H9 (cell line): ENCODE measurements around the gene TLR6. TPM values are rescaled to one million over a fixed set of nuclear protein-coding genes. Genes with fewer than 3 reads are reported as not detected.

ENCODE experiments used
- DNase-seq: peaks from one replicate; pipeline ENCODE4 v3.0.0-alpha.2; 2017
- H2AFZ ChIP-seq: one replicate; pipeline ENCODE4 v1.6.1; 2013; ENCODE audit warnings: mild to moderate bottlenecking, low read length, control low read depth, moderate library complexity
- H2AK5ac ChIP-seq: 2 replicates; pipeline ENCODE4 v1.6.1; 2013; ENCODE audit warnings: low read length, control low read depth, mixed read lengths; ENCODE audit not compliant: insufficient read length
- H2BK120ac ChIP-seq: one replicate; pipeline ENCODE4 v1.6.1; 2013; ENCODE audit warnings: low read depth, mild to moderate bottlenecking, low read length, control low read depth, inconsistent platforms; ENCODE audit not compliant: poor library complexity, severe bottlenecking
- H2BK12ac ChIP-seq: 2 replicates; pipeline ENCODE4 v1.6.1; 2013; ENCODE audit warnings: low read length, control low read depth, mixed read lengths, low read depth; ENCODE audit not compliant: insufficient read length
- H2BK15ac ChIP-seq: 2 replicates; pipeline ENCODE4 v1.6.1; 2013; ENCODE audit warnings: low read depth, low read length, control low read depth
- H2BK20ac ChIP-seq: one replicate; pipeline ENCODE4 v1.6.1; 2013; ENCODE audit warnings: low read depth, mild to moderate bottlenecking, low read length, control low read depth, inconsistent platforms; ENCODE audit not compliant: poor library complexity, severe bottlenecking
- H2BK5ac ChIP-seq: 2 replicates; pipeline ENCODE4 v1.6.1; 2013; ENCODE audit warnings: low read length, control low read depth, mixed read lengths; ENCODE audit not compliant: insufficient read length
- H3K14ac ChIP-seq: 2 replicates; pipeline ENCODE4 v1.6.1; 2013; ENCODE audit warnings: low read length, control low read depth; ENCODE audit not compliant: insufficient read depth
- H3K18ac ChIP-seq: 2 replicates; pipeline ENCODE4 v1.6.1; 2013; ENCODE audit warnings: low read depth, mild to moderate bottlenecking, mixed read lengths, low read length, control low read depth; ENCODE audit not compliant: insufficient read length
- H3K23ac ChIP-seq: 2 replicates; pipeline ENCODE4 v1.6.1; 2013; ENCODE audit warnings: low read length, control low read depth, mixed read lengths, low read depth; ENCODE audit not compliant: insufficient read length
- H3K23me2 ChIP-seq: 2 replicates; pipeline ENCODE4 v1.6.1; 2013; ENCODE audit warnings: low read depth, mild to moderate bottlenecking, mixed read lengths, low read length, control low read depth; ENCODE audit not compliant: insufficient read length, poor library complexity, severe bottlenecking
- H3K27ac ChIP-seq: 2 replicates; pipeline ENCODE4 v1.5.1; 2013; ENCODE audit warnings: low read length, control low read depth, mixed read lengths, low read depth; ENCODE audit not compliant: insufficient read length
- H3K27me3 ChIP-seq: 2 replicates; pipeline ENCODE4 v1.6.1; 2013; ENCODE audit warnings: low read length, control low read depth, inconsistent platforms; ENCODE audit not compliant: insufficient read depth
- H3K4ac ChIP-seq: 2 replicates; pipeline ENCODE4 v1.6.1; 2013; ENCODE audit warnings: low read depth, mild to moderate bottlenecking, control low read depth, inconsistent platforms, low read length, moderate library complexity
- H3K4me1 ChIP-seq: 2 replicates; pipeline ENCODE4 v1.6.1; 2013; ENCODE audit warnings: low read length, control low read depth, inconsistent platforms; ENCODE audit not compliant: insufficient read depth
- H3K4me2 ChIP-seq: 2 replicates; pipeline ENCODE4 v1.6.1; 2013; ENCODE audit warnings: low read length, control low read depth, mixed read lengths; ENCODE audit not compliant: insufficient read length, insufficient read depth
- H3K56ac ChIP-seq: 2 replicates; pipeline ENCODE4 v1.6.1; 2013; ENCODE audit warnings: low read depth, mild to moderate bottlenecking, mixed read lengths, low read length, control low read depth; ENCODE audit not compliant: insufficient read length
- H3K79me1 ChIP-seq: 2 replicates; pipeline ENCODE4 v1.6.1; 2013; ENCODE audit warnings: low read depth, mild to moderate bottlenecking, moderate library complexity, low read length, control low read depth, inconsistent platforms; ENCODE audit not compliant: insufficient read depth, poor library complexity, severe bottlenecking
- H3K79me2 ChIP-seq: 2 replicates; pipeline ENCODE4 v1.6.1; 2013; ENCODE audit warnings: low read length, control low read depth, inconsistent platforms; ENCODE audit not compliant: insufficient read depth
- H3K9ac ChIP-seq: 2 replicates; pipeline ENCODE4 v1.6.1; 2013; ENCODE audit warnings: low read length, control low read depth, mixed read lengths; ENCODE audit not compliant: insufficient read length; ENCODE audit errors: extremely low read depth
- H3K9me3 ChIP-seq: one replicate; pipeline ENCODE4 v1.6.1; 2013; ENCODE audit warnings: low read depth, low read length, inconsistent platforms; ENCODE audit not compliant: control insufficient read depth
- H3T11ph ChIP-seq: one replicate; pipeline ENCODE4 v1.6.1; 2013; ENCODE audit warnings: mild to moderate bottlenecking, low read length, control low read depth, inconsistent platforms
- H4K20me1 ChIP-seq: one replicate; pipeline ENCODE4 v1.6.1; 2013; ENCODE audit not compliant: control insufficient read depth, insufficient read length, insufficient read depth
- H4K5ac ChIP-seq: 2 replicates; pipeline ENCODE4 v1.6.1; 2013; ENCODE audit warnings: low read depth, mild to moderate bottlenecking, mixed read lengths, low read length, control low read depth; ENCODE audit not compliant: insufficient read length
- H4K8ac ChIP-seq: replicated peaks from 2 replicates; pipeline ENCODE4 v1.6.1; 2013; ENCODE audit warnings: low read length, control low read depth, mixed read lengths, low read depth; ENCODE audit not compliant: insufficient read length
- H4K91ac ChIP-seq: 2 replicates; pipeline ENCODE4 v1.6.1; 2013; ENCODE audit warnings: low read depth, mild to moderate bottlenecking, moderate library complexity, mixed read lengths, low read length, control low read depth; ENCODE audit not compliant: insufficient read length
- H3K27ac Mint-ChIP-seq, 3 experiments: 2 replicates in 2 of 3; 3 replicates in 1 of 3; pipeline ENCODE4 v1.8.0; 2020 to 2021; ENCODE audit warnings: mixed read lengths in 3 of 3, mild to moderate bottlenecking in 1 of 3, moderate library complexity in 1 of 3
- H3K27me3 Mint-ChIP-seq: 2 replicates; pipeline ENCODE4 v1.8.0; 2021; ENCODE audit warnings: low read depth, mild to moderate bottlenecking, moderate library complexity, mixed read lengths
- H3K36me3 Mint-ChIP-seq, 3 experiments: 2 replicates in 2 of 3; 3 replicates in 1 of 3; pipeline ENCODE4 v1.8.0; 2020 to 2021; ENCODE audit warnings: low read depth in 3 of 3, mixed read lengths in 3 of 3; ENCODE audit not compliant: insufficient read depth in 1 of 3
- H3K4me1 Mint-ChIP-seq, 2 experiments: 2 replicates each; pipeline ENCODE4 v1.8.0; 2020; ENCODE audit warnings: mixed read lengths in 2 of 2
- H3K4me3 Mint-ChIP-seq, 2 experiments: 2 replicates in 1 of 2; 3 replicates in 1 of 2; pipeline ENCODE4 v1.8.0; 2020 to 2021; ENCODE audit warnings: mild to moderate bottlenecking in 2 of 2, mixed read lengths in 2 of 2, moderate library complexity in 1 of 2
- H3K9me3 Mint-ChIP-seq, 2 experiments: 2 replicates in 1 of 2; 3 replicates in 1 of 2; pipeline ENCODE4 v1.8.0; 2020; ENCODE audit warnings: mild to moderate bottlenecking in 2 of 2, mixed read lengths in 2 of 2, moderate library complexity in 1 of 2
- CTCF ChIP-seq: fragments of 200-600 bp; sonication (generic); conservative IDR thresholded peaks from 3 replicates; pipeline ENCODE4 v1.8.0; 2021; ENCODE audit warnings: antibody characterized with exemption, mild to moderate bottlenecking
- WGBS: extraction: QIAGEN DNeasy Blood & Tissue Kit; methylation state at CpG from one replicate; pipeline ENCODE4 v1.1.7; 2013; ENCODE audit warnings: missing lambda C conversion rate, low lambda C conversion rate, mixed read lengths; ENCODE audit not compliant: insufficient read length; ENCODE audit errors: extremely low coverage; 5-methylcytosine and 5-hydroxymethylcytosine counted together
- total RNA-seq: library from RNA; stranded (reverse); gene quantifications from 2 replicates; pipeline ENCODE4 v1.2.1, GENCODE V29; 2021

Gene TLR6
- total RNA-seq, 1 experiment from 2014 or later = 0.11 TPM

GRCh38 chr4:38822748-38823303 lies 33.8 kb downstream of the TLR6 start:
- no CpG with 5 or more reads among the region's 5 CpGs for WGBS

More at GRCh38 chr4:38822748-38823303, 33.8 kb downstream of the TLR6 start:
- no peak overlapping the region for H3K27ac ChIP-seq
- H3K79me2 ChIP-seq = no peaks in the 10 kb centered on the region
- DNase-seq = no peak
- H3K23me2 ChIP-seq = no peaks in the 10 kb centered on the region
- H4K91ac ChIP-seq = no peak overlapping the region
- H3K9me3 ChIP-seq = peaks cover 7% of the 10 kb centered on the region
- H4K20me1 ChIP-seq = no peaks in the 10 kb centered on the region
- Mint-ChIP-seq H3K27ac (no peak overlapping the region), H3K4me1 (no peaks in the 10 kb centered on the region), H3K36me3 (peaks cover 2 to 8% (median 2%) of the 10 kb centered on the region in 3 experiments; a peak in 5 of 7 replicates), H3K27me3 (peaks cover 7% of the 10 kb centered on the region), H3K4me3 (no peak overlapping the region), H3K9me3 (peaks cover 9 to 11% of the 10 kb centered on the region in 2 experiments; a peak in 4 of 5 replicates)
- H4K8ac ChIP-seq = no peak overlapping the region
- H4K5ac ChIP-seq = no peak overlapping the region
- no peak overlapping the region for H3K9ac ChIP-seq
- H3K4ac ChIP-seq = no peak overlapping the region
- no peak overlapping the region for H2BK5ac ChIP-seq
- no peak overlapping the region for H2BK12ac ChIP-seq
- TF ChIP-seq CTCF = no peak
- no peaks in the 10 kb centered on the region for H3K4me1 ChIP-seq
- H2AFZ ChIP-seq = no peak overlapping the region
- H3K23ac ChIP-seq = no peak overlapping the region
- no peaks in the 10 kb centered on the region for H3K27me3 ChIP-seq
- H3K79me1 ChIP-seq = no peaks in the 10 kb centered on the region
- no peak overlapping the region for H3K4me2 ChIP-seq
- no peak overlapping the region for H3K14ac ChIP-seq
- H2AK5ac ChIP-seq = no peak overlapping the region
- no peak overlapping the region for H3T11ph ChIP-seq
- no peak overlapping the region for H3K56ac ChIP-seq
- no peak overlapping the region for H3K18ac ChIP-seq
- H2BK20ac ChIP-seq = no peak overlapping the region
- H2BK120ac ChIP-seq = no peak overlapping the region
- H2BK15ac ChIP-seq = no peak overlapping the region
